Aorta (tissue), 5 donors: ENCODE results near the gene ASB10. TPM values are rescaled to one million over a fixed set of nuclear protein-coding genes. Genes with fewer than 3 reads are reported as not detected.

Experiments used
- ATAC-seq: fragments of 200-7000 bp; cut with Tn5 transposase; one replicate; pipeline ENCODE4 v1.9.1; 2022; ENCODE audit warnings: moderate library complexity; ENCODE audit not compliant: low FRiP score
- DNase-seq, 2 donors: peaks; one replicate each; pipeline ENCODE4 v3.0.0-alpha.2; 2020
- H3K27ac ChIP-seq, 2 donors: one replicate each; pipeline ENCODE4 v1.5.1; 2013; ENCODE audit warnings: low read length in 2 of 2, mild to moderate bottlenecking in 2 of 2, moderate library complexity in 2 of 2, control low read depth in 1 of 2, inconsistent platforms in 1 of 2, low read depth in 1 of 2
- H3K27me3 ChIP-seq, 2 donors: one replicate each; pipeline ENCODE4 v1.6.1; 2013; ENCODE audit warnings: control low read depth in 1 of 2, low read length in 1 of 2, mild to moderate bottlenecking in 1 of 2, moderate library complexity in 1 of 2; ENCODE audit not compliant: insufficient read depth in 2 of 2, control insufficient read depth in 1 of 2
- H3K36me3 ChIP-seq, 2 donors: one replicate each; pipeline ENCODE4 v1.6.1; 2013; ENCODE audit warnings: control low read depth in 1 of 2, low read length in 1 of 2, mild to moderate bottlenecking in 1 of 2; ENCODE audit not compliant: insufficient read depth in 2 of 2, control insufficient read depth in 1 of 2
- H3K4me1 ChIP-seq, 2 donors: one replicate each; pipeline ENCODE4 v1.6.1; 2013; ENCODE audit warnings: low read length in 2 of 2, control low read depth in 1 of 2, mild to moderate bottlenecking in 1 of 2, moderate library complexity in 1 of 2; ENCODE audit not compliant: insufficient read depth in 2 of 2, control insufficient read depth in 1 of 2
- H3K4me3 ChIP-seq, 2 donors: one replicate each; pipeline ENCODE4 v1.5.1; 2013; ENCODE audit warnings: low read length in 2 of 2, control low read depth in 1 of 2, mild to moderate bottlenecking in 1 of 2
- H3K9me3 ChIP-seq: one replicate; pipeline ENCODE4 v1.6.1; 2013; ENCODE audit warnings: mild to moderate bottlenecking, low read length; ENCODE audit not compliant: control insufficient read depth
- WGBS, 2 donors: extraction: QIAGEN DNeasy Blood & Tissue Kit; methylation state at CpG; one replicate each; pipeline ENCODE4 v1.1.7; 2013; 5-methylcytosine and 5-hydroxymethylcytosine counted together
- intact Hi-C, 2 donors: fragments of 100-400 bp; cut with DNase I; formaldehyde crosslinking; loops; one replicate each; pipeline versions ENCODE4 v1.14.2 to v1.15.0; 2022
- polyA plus RNA-seq, 2 donors: library from polyadenylated mRNA; stranded (reverse); fragments of 200-250 nt; gene quantifications; one replicate each; pipeline ENCODE4 v1.2.3, GENCODE V29; 2013
- total RNA-seq, 2 donors: library from RNA; stranded (reverse); fragmentation: NEBNext Ultra II Directional; extraction: Animal tissue kit (Norgen Biotek cat#: 25700); gene quantifications; one replicate each; pipeline ENCODE4 v1.2.1, GENCODE V29; 2021
- donor health status: healthy with polysubstance abuse.
- donor health status: Bipolar disorder and iron deficiency.
- donor health status: DM: no; HTN: no; CAD: no.
- donor health status: DM: no; HTN: no; CAD: no.
- donor health status: DM: yes; HTN: yes; CAD: no.

The ASB10 gene
- total and polyA plus RNA-seq, 4 donors, result not detected

DNA sequence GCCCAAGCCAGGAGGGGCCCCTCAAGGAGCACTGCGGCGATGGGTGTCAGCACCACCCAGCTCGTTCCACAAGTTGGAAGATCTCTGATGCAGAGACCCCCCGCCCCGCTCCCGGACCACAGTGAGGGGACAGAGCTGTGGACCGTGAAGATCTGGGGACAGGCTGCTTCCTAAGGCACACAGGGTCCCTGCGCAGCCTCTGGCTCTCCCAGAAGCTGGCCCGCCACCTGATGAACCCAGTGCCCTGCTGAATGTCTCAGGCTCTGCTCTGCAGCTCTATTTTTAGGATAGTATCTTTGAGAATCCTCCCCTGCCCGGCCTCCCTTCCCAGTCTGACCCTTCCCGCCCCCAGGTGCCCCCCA, 49.3 kb downstream of the ASB10 start:
- WGBS, 2 donors, result 91% methylated on average over 11 of the region's 11 CpGs
- Histone ChIP-seq H3K4me1 (no peaks in the 10 kb centered on the region), H3K36me3 (peaks cover 0 to 6% of the 10 kb centered on the region in 2 donors), H3K27me3 (no peaks in the 10 kb centered on the region), H3K4me3 (no peak overlapping the region), H3K27ac (no peak overlapping the region), H3K9me3 (no peaks in the 10 kb centered on the region)
- ATAC-seq (no peak), DNase-seq (peak in 1 of 2 donors; percentile 41)
- intact Hi-C loops, result no loop called here

DNA sequence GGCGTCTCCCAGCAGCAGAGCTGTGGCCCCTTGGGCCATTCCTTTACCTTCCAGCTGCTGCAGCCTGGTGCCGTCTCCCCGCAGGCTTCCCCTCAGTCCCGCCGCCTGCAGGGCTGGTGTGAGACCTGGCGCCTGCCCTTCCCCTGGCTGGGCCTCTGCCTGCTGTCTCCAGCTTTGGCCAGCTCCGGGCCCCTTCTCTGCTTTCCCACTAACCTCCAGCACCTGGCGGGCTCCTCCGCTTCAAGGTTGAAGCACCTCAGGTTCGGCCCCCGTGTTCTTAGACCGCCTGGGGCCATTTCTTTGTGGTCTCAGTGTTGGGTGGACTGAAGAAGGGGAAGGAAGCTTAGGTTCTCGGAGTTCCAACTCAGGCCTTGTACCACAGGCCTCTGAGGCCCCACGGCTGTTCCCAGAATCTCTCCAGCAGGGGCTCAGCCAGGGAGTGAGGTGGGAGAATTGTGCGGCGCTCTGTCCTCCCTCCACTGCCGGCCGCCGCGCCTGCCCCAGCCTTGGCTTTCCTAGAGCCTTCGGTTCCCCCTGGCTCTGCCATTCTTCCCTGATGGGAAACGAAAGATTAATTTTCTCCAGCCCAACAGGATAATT, 49.9 kb downstream of the ASB10 start:
- intact Hi-C loops, result no loop called here
- no peak for ATAC-seq
- H3K36me3 ChIP-seq, result peaks cover 0 to 6% of the 10 kb centered on the region in 2 donors
- H3K27ac ChIP-seq, result no peak overlapping the region
- no peaks in the 10 kb centered on the region for H3K9me3 ChIP-seq
- H3K4me1 ChIP-seq, result no peaks in the 10 kb centered on the region
- DNase-seq, result peak in 1 of 2 donors; percentile 59
- no peak overlapping the region for H3K4me3 ChIP-seq
- H3K27me3 ChIP-seq, result no peaks in the 10 kb centered on the region
- 85 to 87% methylated on average over 22 of the region's 22 CpGs for WGBS, 2 donors

DNA sequence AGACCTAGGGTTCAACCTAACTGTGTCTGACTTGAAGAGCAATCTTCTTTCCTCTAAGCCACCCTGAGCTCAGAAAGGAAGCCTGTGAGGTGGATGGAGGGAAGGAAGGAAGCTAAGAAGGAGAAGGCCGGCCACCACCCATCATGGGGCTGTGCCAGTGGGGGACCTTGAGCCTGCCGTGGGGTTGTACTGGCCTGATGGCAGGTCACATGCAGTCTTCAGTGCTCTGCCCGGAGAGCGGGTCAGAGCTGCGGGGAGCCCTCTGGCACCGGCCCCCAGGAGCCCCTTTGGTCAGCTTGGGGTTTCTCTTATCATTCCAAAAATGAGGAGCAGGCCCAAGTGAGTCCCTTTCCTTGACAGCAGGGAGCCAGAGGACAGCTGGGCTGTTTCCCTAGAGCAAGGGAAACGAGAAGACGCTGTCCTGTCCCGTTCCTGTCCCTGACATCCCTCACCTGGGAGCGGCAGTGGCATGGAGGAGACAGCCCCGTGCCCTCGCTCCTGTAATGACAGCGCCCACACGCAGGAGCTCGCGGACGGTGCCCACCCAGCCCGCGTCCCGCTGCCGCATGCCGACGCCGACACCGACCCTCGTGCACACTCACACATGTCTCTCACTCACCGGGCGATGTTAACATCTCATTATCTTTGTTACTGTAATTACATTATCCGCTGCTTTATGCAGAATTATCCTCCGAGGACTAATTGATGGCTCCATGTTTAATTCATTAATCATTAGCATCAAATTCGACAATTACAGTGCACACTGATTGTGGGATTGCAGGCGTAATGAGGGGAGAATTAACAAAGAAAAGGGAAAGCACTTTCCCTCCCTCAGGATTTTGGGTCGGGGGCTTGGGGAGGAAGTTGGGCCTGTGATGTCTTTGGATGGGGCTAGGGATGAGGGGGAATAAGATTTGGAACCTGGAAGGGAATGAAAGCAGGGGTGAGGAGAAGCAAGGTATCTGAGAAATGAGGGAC, 50.9 kb downstream of the ASB10 start:
- Histone ChIP-seq H3K27ac (no peak overlapping the region), H3K4me1 (no peaks in the 10 kb centered on the region), H3K27me3 (no peaks in the 10 kb centered on the region), H3K9me3 (no peaks in the 10 kb centered on the region), H3K36me3 (peaks cover 0 to 7% of the 10 kb centered on the region in 2 donors), H3K4me3 (no peak overlapping the region)
- intact Hi-C loops, result no loop called here
- 93 to 94% methylated on average over 33 of the region's 33 CpGs for WGBS, 2 donors
- DNase-seq (peak in 1 of 2 donors; percentile 47), ATAC-seq (no peak)

DNA sequence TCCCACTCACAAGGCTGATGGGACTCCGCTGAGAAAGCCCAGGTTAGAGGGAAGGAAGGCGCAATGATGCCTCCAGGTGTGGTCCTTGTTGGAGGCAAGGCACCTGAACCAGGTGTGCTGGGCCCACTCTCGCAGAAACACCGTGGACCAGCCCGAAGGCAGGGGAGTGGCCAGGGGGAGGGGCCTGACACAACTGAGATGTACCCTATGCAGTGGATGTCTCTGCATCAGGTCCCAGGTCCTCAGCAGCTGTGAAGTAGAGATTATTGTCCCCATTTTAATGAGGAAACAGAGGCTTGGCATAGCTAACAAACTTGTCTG, 51.6 kb downstream of the ASB10 start:
- Histone ChIP-seq H3K27me3 (no peaks in the 10 kb centered on the region), H3K4me3 (no peak overlapping the region), H3K4me1 (no peaks in the 10 kb centered on the region), H3K36me3 (peaks cover 0 to 7% of the 10 kb centered on the region in 2 donors), H3K27ac (no peak overlapping the region), H3K9me3 (no peaks in the 10 kb centered on the region)
- DNase-seq, result peak in 1 of 2 donors; percentile 48
- intact Hi-C loops, result no loop called here
- 94 to 98% methylated on average over 5 of the region's 5 CpGs for WGBS, 2 donors
- no peak for ATAC-seq

DNA sequence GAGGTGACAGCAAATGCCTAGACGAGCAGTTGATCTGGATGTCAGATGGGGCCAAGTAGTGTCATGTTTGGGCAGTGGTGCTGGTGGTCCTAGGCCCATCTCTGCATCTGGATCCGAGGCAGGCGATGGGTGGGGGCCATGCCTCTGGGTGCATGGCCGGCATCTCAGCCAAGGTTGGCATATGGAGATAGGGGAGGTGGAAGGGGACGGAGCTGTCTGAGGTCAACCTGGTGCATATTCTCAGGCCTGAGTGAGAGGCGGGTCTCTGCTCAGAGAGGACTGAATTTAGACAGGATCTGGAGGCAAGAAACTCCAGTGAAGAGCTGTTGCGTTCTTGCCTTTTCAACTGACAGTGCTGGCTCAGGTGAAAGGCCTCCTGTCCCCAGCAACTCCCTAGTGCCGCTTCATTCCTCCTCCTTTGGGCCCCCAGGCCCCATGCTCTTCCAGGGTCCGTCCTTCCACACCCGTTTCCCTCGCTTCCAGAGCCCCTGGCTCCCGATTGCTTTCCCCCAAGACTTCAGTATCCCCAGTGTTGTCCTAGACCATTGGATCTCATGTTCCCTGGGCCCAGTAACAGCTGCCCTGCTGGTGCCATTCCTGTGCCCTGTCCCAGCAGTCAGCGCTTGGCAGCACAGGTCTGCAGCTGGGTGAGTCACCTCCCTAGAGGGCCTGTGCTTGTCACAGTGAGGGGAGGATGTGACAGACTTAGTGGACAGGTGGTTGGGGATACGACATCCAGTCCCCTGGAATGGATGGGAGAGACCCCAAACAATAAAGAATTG, 52.1 kb downstream of the ASB10 start:
- no peaks in the 10 kb centered on the region for H3K27me3 ChIP-seq
- DNase-seq (peak; percentile 33 to 49), ATAC-seq (no peak)
- peaks cover 0 to 7% of the 10 kb centered on the region in 2 donors for H3K36me3 ChIP-seq
- H3K4me3 ChIP-seq, result no peak overlapping the region
- H3K27ac ChIP-seq, result no peak overlapping the region
- H3K4me1 ChIP-seq, result no peaks in the 10 kb centered on the region
- 93 to 94% methylated on average over 14 of the region's 14 CpGs for WGBS, 2 donors
- no peaks in the 10 kb centered on the region for H3K9me3 ChIP-seq
- intact Hi-C loops, result no loop called here

DNA sequence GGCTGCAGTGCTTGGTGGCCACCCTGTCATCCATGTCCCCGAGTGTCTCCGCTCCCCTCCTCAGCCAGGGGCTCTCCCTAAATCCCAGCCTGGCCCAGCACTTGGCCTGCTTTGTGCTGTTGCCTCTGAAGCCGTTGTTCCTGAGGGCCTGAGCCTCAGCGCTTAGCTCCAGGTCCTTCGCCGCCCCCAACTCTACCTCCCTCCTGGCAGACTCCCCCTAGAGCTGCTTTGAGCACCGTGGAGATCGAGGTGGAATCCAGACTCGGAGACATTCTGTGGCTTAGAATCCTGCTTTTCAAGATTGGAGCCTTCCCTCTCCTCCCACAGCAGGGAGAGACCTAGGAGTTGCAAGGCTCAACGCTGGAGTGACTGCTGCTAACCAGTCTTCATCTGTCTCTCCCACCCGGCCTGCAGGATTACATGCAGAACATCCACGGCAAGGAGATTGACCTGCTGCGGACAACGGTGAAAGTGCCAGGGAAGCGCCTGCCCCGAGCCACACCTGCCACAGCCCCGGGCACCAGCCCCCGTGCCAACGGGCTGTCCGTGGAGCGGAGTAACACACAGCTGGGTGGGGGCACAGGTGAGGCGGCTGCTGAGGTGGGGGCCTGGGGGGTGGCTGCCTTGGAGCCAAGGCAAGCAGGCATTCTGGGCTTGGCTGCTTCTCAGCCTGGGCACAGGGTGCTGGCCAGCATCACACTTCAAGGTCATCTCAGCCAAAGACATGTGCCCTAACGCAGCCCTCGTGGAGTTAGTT, 52.9 kb downstream of the ASB10 start:
- WGBS, 2 donors, result 92% methylated on average over 24 of the region's 24 CpGs
- peak; percentile 24 to 57 for DNase-seq
- H3K4me1 ChIP-seq, result no peaks in the 10 kb centered on the region
- peaks cover 0 to 7% of the 10 kb centered on the region in 2 donors for H3K36me3 ChIP-seq
- no peak for ATAC-seq
- no peaks in the 10 kb centered on the region for H3K27me3 ChIP-seq
- no peak overlapping the region for H3K27ac ChIP-seq
- no peak overlapping the region for H3K4me3 ChIP-seq
- intact Hi-C loops, result no loop called here
- H3K9me3 ChIP-seq, result no peaks in the 10 kb centered on the region

DNA sequence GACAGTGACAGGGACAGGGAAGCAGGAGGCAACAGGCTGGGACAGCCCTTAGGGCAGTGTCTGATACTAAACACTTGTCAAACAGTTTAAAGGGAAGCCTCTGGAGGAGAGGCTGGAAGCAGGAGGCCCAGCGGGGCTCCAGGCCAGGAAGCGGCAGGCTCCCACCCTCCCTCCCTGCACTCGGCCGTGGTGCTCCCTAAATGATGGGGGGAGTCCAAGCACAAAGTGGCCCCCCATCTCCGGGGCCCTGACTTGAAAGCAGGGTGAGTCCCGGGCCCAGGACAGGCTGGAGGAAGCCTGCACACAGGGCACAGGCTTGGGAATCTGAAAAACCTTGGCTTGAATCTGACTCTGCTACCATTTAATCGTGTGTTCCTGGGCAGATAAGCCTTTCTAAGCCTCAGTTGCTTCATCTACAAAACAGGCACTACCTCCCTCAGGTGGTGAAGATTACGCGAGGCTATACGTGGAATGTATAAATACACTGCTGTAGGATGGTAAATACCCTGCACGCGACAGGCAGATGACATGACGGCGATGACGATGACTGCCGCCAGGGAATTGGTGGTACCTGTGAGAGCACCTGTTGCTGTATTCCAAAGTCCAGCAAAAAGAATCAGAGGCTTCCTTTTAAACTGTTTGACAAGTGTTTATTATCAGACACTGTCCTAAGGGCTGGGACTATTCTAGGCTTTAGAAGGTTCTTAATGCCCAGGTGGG, 53.6 kb downstream of the ASB10 start:
- Histone ChIP-seq H3K9me3 (no peaks in the 10 kb centered on the region), H3K4me3 (no peak overlapping the region), H3K36me3 (peaks cover 0 to 7% of the 10 kb centered on the region in 2 donors), H3K4me1 (no peaks in the 10 kb centered on the region), H3K27me3 (no peaks in the 10 kb centered on the region), H3K27ac (no peak overlapping the region)
- 90 to 91% methylated on average over 16 of the region's 16 CpGs for WGBS, 2 donors
- DNase-seq (no peak), ATAC-seq (no peak)
- intact Hi-C loops, result no loop called here
